Measurements from ENCODE around the gene EPHA2.

Gene EPHA2

GRCh38 chr1:16125088-16125470, 30.8 kb downstream of the EPHA2 start:
- intact Hi-C loops (cut with DNase I), result no loop called here

GRCh38 chr1:16124377-16125087, 31.3 kb downstream of the EPHA2 start:
- intact Hi-C loops (cut with DNase I), result no loop called here
- DNase-seq, result peak in 3 of 10 donors; percentile 64 to 84 (median 77)

More at GRCh38 chr1:16125088-16125470, 30.8 kb downstream of the EPHA2 start:
- DNase-seq, result peak in 3 of 10 donors; percentile 36 to 52 (median 45)

- DNase-seq, result peak in 2 of 10 donors; percentile 7 to 12
- intact Hi-C loops (cut with DNase I), result no loop called here
These were observed 33.0 kb downstream of the EPHA2 start for GRCh38 chr1:16122916-16123315.

GRCh38 chr1:16122350-16122881, 33.5 kb downstream of the EPHA2 start:
- intact Hi-C loops (cut with DNase I), result no loop called here
- peak in 3 of 10 donors; percentile 14 to 65 (median 62) for DNase-seq

- DNase-seq, result no peak
- intact Hi-C loops (cut with DNase I), result no loop called here
These were observed 34.9 kb downstream of the EPHA2 start for GRCh38 chr1:16120940-16121410.

- intact Hi-C loops (cut with DNase I), result no loop called here
- DNase-seq, result peak in 3 of 10 donors; percentile 9 to 18 (median 11)
These were observed 35.5 kb downstream of the EPHA2 start for GRCh38 chr1:16120407-16120806.

- intact Hi-C loops (cut with DNase I), result no loop called here
These were observed 35.9 kb downstream of the EPHA2 start for GRCh38 chr1:16119926-16120325.

GRCh38 chr1:16119504-16119903, 36.4 kb downstream of the EPHA2 start:
- intact Hi-C loops (cut with DNase I), result no loop called here

More at GRCh38 chr1:16119926-16120325, 35.9 kb downstream of the EPHA2 start:
- DNase-seq, result peak in 3 of 10 donors; percentile 24 to 48 (median 32)

GRCh38 chr1:16118706-16119105, 37.2 kb downstream of the EPHA2 start:
- peak in 2 of 10 donors; percentile 58 to 82 for DNase-seq
- intact Hi-C loops (cut with DNase I), result no loop called here

More at GRCh38 chr1:16119504-16119903, 36.4 kb downstream of the EPHA2 start:
- peak in 3 of 10 donors; percentile 14 to 32 (median 16) for DNase-seq

GRCh38 chr1:16117936-16118335, 37.9 kb downstream of the EPHA2 start:
- intact Hi-C loops (cut with DNase I), result no loop called here
- DNase-seq, result peak in 1 of 10 donors; percentile 31

- peak in 2 of 10 donors; percentile 22 to 36 for DNase-seq
- intact Hi-C loops (cut with DNase I), result no loop called here
These were observed 38.5 kb downstream of the EPHA2 start for GRCh38 chr1:16117369-16117768.

- DNase-seq, result peak in 2 of 10 donors; percentile 13 to 72
- intact Hi-C loops (cut with DNase I), result no loop called here
These were observed 39.2 kb downstream of the EPHA2 start for GRCh38 chr1:16116625-16117024.

- intact Hi-C loops (cut with DNase I), result no loop called here
- peak in 2 of 10 donors; percentile 40 to 41 for DNase-seq
These were observed 39.9 kb downstream of the EPHA2 start for GRCh38 chr1:16116002-16116401.

GRCh38 chr1:16115468-16115983, 40.3 kb downstream of the EPHA2 start:
- peak in 2 of 10 donors; percentile 41 to 46 for DNase-seq
- intact Hi-C loops (cut with DNase I), result no loop called here

- intact Hi-C loops (cut with DNase I), result no loop called here
- peak in 3 of 10 donors; percentile 69 to 73 (median 73) for DNase-seq
These were observed 41.1 kb downstream of the EPHA2 start for GRCh38 chr1:16114527-16115467.

- peak in 3 of 10 donors; percentile 35 to 62 (median 43) for DNase-seq
- intact Hi-C loops (cut with DNase I), result no loop called here
These were observed 43.0 kb downstream of the EPHA2 start for GRCh38 chr1:16112596-16113555.

- DNase-seq, result peak in 3 of 10 donors; percentile 42 to 77 (median 52)
- intact Hi-C loops (cut with DNase I), result no loop called here
These were observed 43.9 kb downstream of the EPHA2 start for GRCh38 chr1:16111771-16112595.

- peak in 3 of 10 donors; percentile 13 to 52 (median 37) for DNase-seq
- intact Hi-C loops (cut with DNase I), result no loop called here
These were observed 45.0 kb downstream of the EPHA2 start for GRCh38 chr1:16110884-16111283.
